ENCODE measurements around the gene EPS8.

Gene EPS8

GRCh38 chr12:15597125-15597830, 191.9 kb downstream of the EPS8 start:
- DNase-seq, result no peak

DNA sequence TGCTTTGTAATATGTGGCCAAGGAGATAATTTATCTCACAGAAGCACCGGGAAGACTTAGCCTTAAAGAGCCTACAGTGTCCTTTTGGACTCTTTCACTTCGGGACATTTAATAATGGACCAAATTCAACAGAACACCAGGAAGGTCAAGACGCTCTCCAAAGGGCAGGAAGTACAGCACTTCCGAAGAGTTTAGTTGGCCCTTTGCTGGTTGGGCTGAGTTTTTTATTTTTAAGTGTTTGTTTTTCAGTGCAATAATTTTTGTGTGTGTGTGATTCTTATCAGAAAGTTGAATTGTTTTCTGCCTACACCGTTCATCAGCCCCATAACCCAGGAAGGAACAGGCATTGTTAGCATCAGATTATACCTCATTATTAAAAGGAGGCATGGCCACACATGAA, 193.0 kb downstream of the EPS8 start:
- no peak for DNase-seq

- DNase-seq, result no peak
Measured at GRCh38 chr12:15592934-15593333, 196.3 kb downstream of the EPS8 start.

DNA sequence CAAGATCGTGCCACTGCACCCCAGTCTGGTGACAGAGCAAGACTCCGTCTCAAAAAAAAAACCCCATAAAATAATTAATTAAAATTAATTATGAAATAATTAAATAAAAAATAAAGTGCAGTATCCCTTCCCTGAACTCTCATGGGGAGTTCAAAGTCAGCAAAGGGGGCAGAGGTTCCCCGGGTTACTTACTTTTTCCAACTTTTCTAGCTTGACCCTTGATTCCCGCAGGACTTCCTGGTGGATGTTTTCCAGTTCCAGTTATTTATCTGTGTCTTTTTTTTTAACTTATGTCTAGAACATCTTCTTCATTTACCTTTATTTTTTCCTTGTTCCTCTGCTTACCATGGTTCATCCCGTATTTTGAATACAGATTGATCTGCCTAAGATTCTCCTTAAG, 197.4 kb downstream of the EPS8 start:
- no peak for DNase-seq

- DNase-seq, result peak; percentile 89
Measured at GRCh38 chr12:15590180-15590826, 198.9 kb downstream of the EPS8 start.

DNA sequence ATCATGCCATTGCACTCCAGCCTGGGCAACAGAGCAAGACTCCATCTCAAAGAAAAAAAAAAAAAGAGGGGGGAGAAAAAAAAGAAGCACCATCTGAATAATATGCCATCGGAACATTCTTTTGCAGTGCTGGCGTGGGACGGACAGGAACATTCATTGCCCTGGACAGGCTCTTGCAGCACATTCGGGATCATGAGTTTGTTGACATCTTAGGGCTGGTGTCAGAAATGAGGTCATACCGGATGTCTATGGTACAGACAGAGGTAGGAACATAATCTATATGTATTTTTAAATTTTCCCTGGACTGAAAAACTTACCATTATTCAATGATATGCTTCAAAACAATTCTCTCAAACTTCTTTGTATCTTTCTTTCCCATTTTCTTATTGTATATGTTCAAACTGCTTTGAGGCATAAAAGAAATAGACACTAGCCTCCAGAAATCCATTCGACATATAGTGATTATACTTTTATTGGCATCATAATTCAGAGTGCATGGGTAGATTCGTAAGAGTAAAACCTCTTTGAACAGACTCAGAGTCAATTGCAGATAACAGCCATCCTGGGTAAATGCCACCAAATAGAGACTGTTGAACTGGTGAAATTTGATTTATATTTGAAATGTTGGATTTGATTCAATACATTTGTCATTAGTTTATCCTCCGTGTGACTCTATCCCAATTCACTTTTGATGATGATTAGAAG, 199.7 kb downstream of the EPS8 start:
- no peak for DNase-seq

DNA sequence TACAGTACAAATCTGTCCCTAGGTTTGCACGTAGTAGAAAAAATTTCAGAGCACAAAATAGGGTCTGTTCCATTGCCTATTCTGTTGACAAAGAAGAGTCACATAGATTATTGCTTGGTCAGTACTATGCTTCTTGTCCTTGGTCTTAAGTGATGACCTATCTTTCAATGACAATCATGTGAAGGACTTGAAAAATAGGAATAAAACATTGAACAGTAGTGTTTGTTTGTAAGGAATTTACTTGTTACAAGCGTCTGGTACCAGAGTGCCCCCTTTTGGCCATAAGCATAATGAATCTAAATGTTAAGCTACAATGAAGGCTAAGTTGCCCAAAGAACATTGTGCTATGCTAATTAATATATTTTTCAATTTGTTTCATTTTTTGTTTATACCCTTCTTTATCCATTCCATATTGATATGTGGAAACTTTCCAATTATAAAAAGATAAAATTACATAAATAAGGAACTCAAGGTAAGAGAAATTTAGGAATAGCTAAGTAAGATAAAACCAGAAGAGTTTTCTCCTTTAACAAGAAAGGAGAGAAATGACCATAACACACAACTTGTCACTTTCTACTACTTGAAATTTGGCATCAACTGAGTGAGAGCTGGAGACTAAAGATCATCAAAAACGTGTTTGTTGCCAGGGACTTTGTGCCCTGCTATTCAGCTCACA, 204.7 kb downstream of the EPS8 start:
- DNase-seq, result peak; percentile 51

GRCh38 chr12:15583804-15584203, 205.4 kb downstream of the EPS8 start:
- no peak for DNase-seq

DNA sequence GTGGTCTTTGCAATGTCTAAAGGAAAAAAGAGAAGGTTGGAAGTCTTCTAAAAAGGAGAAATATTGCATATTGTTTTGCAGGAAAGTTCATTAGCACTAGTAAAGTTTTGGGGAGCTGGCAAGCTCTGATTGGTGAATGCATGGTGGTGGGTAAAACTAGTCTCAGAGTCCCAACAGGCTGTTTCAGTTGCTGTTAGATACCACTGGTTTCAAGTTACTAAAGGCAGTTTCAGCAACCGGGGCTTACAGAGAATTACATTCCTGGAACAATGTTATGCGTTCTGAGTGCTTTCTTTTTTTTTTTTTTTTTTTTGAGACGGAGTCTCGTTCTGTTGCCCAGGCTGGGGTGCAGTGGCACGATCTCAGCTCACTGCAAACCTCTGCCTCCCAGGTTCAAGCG, 208.2 kb downstream of the EPS8 start:
- no peak for DNase-seq

DNA sequence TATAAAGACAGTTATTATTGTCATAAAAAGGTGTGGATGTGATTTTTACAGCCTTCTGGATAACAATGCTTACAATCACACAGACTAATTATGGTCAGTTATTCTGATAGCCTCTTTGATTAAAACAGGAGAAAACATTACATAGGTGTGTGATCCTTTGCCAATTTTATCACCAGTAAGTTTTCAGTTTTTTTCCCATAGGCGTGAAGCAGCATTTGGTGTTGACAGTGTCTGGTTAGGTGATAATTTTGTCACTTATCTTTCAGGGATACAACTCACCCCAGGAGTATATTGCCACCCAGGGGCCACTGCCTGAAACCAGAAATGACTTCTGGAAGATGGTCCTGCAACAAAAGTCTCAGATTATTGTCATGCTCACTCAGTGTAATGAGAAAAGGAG, 208.8 kb downstream of the EPS8 start:
- no peak for DNase-seq

DNA sequence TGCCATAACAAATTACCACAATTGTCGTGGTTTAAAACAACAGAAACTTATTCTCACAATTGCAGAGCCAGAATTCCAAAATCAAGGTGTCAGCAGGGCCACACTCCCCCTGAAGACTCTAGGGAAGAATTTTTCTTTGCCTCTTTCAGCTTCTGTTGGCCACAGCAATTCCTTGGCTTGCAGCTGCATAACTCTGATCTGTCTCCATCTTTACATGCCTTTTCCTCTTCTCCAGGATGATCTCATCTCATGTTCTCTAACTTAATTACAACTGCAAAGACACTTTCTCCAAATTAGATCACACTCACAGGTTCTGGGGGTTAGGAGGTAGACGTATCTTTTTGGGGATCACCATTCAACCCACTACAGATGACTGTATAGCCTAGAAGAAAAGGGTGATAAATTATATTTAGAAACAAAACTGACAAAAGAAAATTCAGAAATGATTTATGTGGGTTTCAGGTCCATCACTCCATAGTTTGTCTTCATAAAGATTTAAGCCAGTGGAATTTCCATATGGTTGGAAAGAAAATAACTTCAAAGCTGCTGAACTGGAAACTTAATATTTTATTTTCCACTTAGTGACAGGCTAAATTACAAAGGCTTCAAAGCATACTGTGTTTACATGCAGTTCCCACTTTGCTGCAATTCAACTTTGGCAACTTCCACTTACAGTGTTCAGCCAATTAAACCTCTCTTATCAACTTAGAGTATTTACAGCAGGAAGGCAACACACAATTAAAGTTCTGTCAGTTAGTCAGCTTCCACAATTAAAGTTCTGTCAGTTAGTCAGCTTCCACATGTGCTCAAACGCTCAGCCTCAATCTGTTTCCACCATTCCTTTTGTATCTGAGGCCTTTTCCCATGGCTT, 213.3 kb downstream of the EPS8 start:
- DNase-seq, result no peak

DNA sequence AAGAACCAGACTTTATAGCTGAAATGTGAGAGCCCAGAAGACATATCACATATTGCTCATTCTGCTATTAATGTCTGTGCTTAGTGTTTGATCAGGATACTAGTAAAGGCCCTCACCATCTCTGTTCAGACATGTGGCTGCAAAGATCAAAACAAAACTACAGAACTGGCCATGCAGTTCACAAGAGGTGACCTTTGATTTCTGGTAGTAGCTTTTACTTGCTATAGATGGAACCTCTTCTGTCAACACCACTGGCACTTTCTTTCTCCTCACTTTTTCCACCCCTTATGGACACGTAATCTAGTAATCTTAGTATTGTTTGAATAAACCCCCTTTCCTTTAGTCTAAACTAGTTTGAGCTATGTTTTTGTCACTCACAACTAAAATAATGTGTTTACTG, 214.8 kb downstream of the EPS8 start:
- DNase-seq, result no peak

All from NCI-H1694 (cell line).